ENCODE measurements around the gene SPATA19.
"Not testable (repeated sequence)": the region's sequence is repeated elsewhere in the genome, so short reads cannot be mapped to it uniquely, and the experiment has no call there.

The SPATA19 gene

GRCh38 chr11:133887692-133888332 lies 42.5 kb upstream of the SPATA19 start:
- H3K4me3 ChIP-seq (ENCODE audit: low read depth, low read length): no peak overlapping the region
- TF ChIP-seq, protein P1, sequence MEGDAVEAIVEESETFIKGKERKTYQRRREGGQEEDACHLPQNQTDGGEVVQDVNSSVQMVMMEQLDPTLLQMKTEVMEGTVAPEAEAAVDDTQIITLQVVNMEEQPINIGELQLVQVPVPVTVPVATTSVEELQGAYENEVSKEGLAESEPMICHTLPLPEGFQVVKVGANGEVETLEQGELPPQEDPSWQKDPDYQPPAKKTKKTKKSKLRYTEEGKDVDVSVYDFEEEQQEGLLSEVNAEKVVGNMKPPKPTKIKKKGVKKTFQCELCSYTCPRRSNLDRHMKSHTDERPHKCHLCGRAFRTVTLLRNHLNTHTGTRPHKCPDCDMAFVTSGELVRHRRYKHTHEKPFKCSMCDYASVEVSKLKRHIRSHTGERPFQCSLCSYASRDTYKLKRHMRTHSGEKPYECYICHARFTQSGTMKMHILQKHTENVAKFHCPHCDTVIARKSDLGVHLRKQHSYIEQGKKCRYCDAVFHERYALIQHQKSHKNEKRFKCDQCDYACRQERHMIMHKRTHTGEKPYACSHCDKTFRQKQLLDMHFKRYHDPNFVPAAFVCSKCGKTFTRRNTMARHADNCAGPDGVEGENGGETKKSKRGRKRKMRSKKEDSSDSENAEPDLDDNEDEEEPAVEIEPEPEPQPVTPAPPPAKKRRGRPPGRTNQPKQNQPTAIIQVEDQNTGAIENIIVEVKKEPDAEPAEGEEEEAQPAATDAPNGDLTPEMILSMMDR (conservative IDR thresholded peaks at IDR 0.05; ENCODE audit: low read depth, low read length): no peak

DNA sequence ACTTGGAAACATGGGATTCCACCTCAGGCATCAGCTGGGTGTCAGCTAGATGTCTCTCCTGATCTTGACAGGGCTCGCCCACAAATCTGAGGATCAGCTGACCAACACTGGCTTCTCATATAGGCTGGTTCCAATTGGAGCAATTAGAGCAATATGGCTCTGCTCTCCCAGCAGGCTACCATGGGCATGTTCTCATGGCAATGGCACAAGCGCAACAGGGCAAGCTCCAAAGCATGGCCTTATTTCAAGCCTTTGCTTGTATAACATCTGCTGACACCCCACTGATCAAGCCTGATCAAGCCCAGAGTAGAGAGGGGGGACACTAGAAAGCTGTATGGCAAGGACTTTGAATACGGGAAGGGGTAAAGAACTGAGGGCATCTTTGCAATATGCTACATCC lies 40.7 kb upstream of the SPATA19 start:
- DNase-seq (ENCODE audit: low read depth): no peak
- no peak overlapping the region for H3K4me3 ChIP-seq (ENCODE audit: low read depth, low read length)
- TF ChIP-seq, protein P1 (conservative IDR thresholded peaks at IDR 0.05; ENCODE audit: low read depth, low read length): no peak

More at GRCh38 chr11:133887692-133888332, 42.5 kb upstream of the SPATA19 start:
- DNase-seq (ENCODE audit: low read depth): no peak

- DNase-seq (ENCODE audit: low read depth): no peak
- TF ChIP-seq, protein P1 (conservative IDR thresholded peaks at IDR 0.05; ENCODE audit: low read depth, low read length): no peak
- no peak overlapping the region for H3K4me3 ChIP-seq (ENCODE audit: low read depth, low read length)
Observed at GRCh38 chr11:133872160-133872559, 26.8 kb upstream of the SPATA19 start.

- no peak overlapping the region for H3K4me3 ChIP-seq (ENCODE audit: low read depth, low read length)
- no peak for DNase-seq (ENCODE audit: low read depth)
- TF ChIP-seq, protein P1 (conservative IDR thresholded peaks at IDR 0.05; ENCODE audit: low read depth, low read length): no peak
Observed at GRCh38 chr11:133867456-133867855, 22.1 kb upstream of the SPATA19 start.

DNA sequence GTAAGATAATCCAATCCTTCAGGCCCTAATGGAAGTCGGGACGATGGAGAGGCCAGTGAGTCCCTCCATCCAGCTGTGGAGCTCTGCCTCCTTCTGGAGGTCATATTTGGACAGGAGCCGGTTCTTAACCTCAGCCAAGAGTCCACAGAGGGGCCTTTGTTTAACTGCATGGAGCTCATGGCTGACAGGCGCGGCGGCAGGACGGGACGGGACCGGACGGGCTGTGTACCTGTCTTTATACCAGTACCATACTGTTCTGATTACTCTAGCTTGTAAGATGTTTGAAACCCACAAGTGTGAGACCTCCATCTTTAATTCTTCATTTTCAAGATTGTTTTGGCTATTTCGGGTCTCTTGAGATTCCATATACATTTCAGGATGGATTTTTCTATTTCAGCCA lies 20.2 kb upstream of the SPATA19 start:
- TF ChIP-seq, protein P1 (conservative IDR thresholded peaks at IDR 0.05; ENCODE audit: low read depth, low read length): no peak
- H3K4me3 ChIP-seq (ENCODE audit: low read depth, low read length): no peak overlapping the region
- no peak for DNase-seq (ENCODE audit: low read depth)

DNA sequence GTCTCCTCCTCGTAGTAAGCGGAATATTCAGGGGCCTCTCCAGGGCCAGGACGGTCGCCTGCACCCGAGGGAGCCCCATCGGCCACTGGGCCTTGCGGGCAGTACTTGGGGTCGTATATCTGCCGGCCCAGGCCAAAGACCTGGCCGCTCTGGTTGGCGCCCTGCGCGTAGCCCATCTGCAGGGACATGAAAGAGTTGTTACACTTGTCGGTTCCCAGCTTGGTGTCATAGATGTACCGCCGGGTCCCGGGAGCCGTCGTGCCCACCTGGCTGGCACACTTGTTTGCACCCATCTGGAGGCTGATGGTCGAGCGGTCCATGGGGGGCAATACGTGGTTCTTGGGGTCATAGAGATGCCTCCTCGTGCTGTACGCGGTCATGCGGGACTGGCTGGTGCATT lies 19.4 kb upstream of the SPATA19 start:
- TF ChIP-seq, protein P1 (conservative IDR thresholded peaks at IDR 0.05; ENCODE audit: low read depth, low read length): no peak
- DNase-seq (ENCODE audit: low read depth): no peak
- H3K4me3 ChIP-seq (ENCODE audit: low read depth, low read length): no peak overlapping the region

- DNase-seq (ENCODE audit: low read depth): no peak
- TF ChIP-seq, protein P1 (conservative IDR thresholded peaks at IDR 0.05; ENCODE audit: low read depth, low read length): no peak
- H3K4me3 ChIP-seq (ENCODE audit: low read depth, low read length): no peak overlapping the region
Observed at GRCh38 chr11:133860151-133860550, 14.8 kb upstream of the SPATA19 start.

DNA sequence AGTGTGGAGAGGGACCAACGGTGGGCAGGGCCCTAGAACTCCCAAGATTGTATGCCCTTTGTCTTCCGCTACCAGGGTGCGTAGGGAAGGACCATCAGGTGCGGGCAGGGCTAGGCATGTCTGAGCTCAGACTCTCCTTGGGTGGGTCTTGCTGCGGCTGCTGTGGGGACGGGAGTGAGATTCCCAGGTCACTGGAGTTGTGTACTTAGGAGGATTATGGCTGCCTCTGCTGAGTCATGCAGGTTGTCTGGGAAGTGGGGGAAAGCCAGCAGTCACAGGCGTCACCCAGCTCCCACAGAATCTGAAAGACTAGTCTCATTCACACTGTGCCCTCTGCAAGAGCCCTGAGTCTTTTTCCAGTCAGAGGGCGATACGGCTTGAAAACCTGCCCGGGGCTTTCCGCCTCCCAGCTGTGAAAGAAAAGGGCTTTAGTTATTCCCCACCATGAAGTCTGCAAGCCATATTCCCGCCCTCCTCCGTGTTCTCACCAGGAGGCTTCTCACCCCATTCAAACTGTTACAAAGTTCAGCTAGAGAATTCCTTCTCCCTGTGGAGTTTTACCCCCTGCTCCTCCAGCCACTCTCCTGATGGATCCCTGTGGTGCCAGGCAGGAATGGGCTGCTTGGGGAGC lies 9.1 kb upstream of the SPATA19 start:
- not testable (repeated sequence) for H3K4me3 ChIP-seq (ENCODE audit: low read depth, low read length); DNase-seq (ENCODE audit: low read depth)

Data from choroid plexus epithelial cell (primary cell).